Panc1 (cell line): ENCODE data around the gene RDH13. TPM values are rescaled to one million over a fixed set of nuclear protein-coding genes. Genes with fewer than 3 reads are reported as not detected.

Experiments
- ATAC-seq: fragments of 200-7000 bp; cut with Tn5 transposase; 2 replicates; pipeline ENCODE4 v1.9.1; 2020; ENCODE audit warnings: mild to moderate bottlenecking, moderate library complexity
- BruUV-seq: library from RNA; stranded (reverse); fragments of 400-500 nt; replicated peaks from 2 replicates; lab custom pipeline; 2021; lab: Mats Ljungman, UMichigan
- CTCF ChIA-PET: fragments of 300-600 bp; sonication (Branson Sonifier 250); formaldehyde crosslinking; loops from one replicate; lab custom pipeline; 2022; ENCODE audit warnings: antibody characterized with exemption; lab: Charles Lee
- POLR2A ChIA-PET: fragments of 300-600 bp; sonication (Branson Sonifier 250); formaldehyde crosslinking; loops from one replicate; lab custom pipeline; 2022; ENCODE audit warnings: antibody characterized with exemption; lab: Charles Lee
- DNase-seq: peaks from one replicate; pipeline ENCODE4 v3.0.0-alpha.2; 2010; ENCODE audit warnings: low read depth, low spot score
- H3K27ac ChIP-seq: 2 replicates; pipeline ENCODE4 v1.5.1; 2011; ENCODE audit warnings: mild to moderate bottlenecking, low read length, inconsistent platforms
- H3K27me3 ChIP-seq: fragments of 200-500 bp; sonication (Bioruptor generic); 2 replicates; pipeline ENCODE4 v1.6.0; 2014; ENCODE audit warnings: low read length, inconsistent platforms; ENCODE audit not compliant: control insufficient read depth, insufficient read depth
- H3K36me3 ChIP-seq: fragments of 200-500 bp; sonication (Bioruptor generic); 2 replicates; pipeline ENCODE4 v1.5.1; 2014; ENCODE audit warnings: inconsistent platforms, mild to moderate bottlenecking, low read length, moderate library complexity; ENCODE audit not compliant: control insufficient read depth, insufficient read depth
- H3K4me1 ChIP-seq: 2 replicates; pipeline ENCODE4 v1.5.1; 2011; ENCODE audit warnings: inconsistent platforms, mild to moderate bottlenecking, low read length, moderate library complexity; ENCODE audit not compliant: control insufficient read depth, insufficient read depth
- H3K4me3 ChIP-seq, 2 experiments: 2 replicates each; pipeline ENCODE4 v1.5.1; 2011 to 2012; ENCODE audit warnings: low read depth in 2 of 2, low read length in 2 of 2, mild to moderate bottlenecking in 2 of 2, inconsistent platforms in 1 of 2, moderate library complexity in 1 of 2
- H3K9me3 ChIP-seq: fragments of 200-500 bp; sonication (Bioruptor generic); 2 replicates; pipeline ENCODE4 v1.5.1; 2014; ENCODE audit warnings: low read depth, mild to moderate bottlenecking, inconsistent platforms, low read length, moderate library complexity; ENCODE audit not compliant: control insufficient read depth, insufficient read depth
- CTCF ChIP-seq: fragments of 450-650 bp; IDR thresholded peaks from 2 replicates; pipeline ENCODE4 v1.5.1; 2017; ENCODE audit warnings: mild to moderate bottlenecking
- POLR2AphosphoS5 ChIP-seq: IDR thresholded peaks from 2 replicates; pipeline ENCODE4 v1.6.1; 2012; ENCODE audit warnings: mild to moderate bottlenecking, low read depth, low read length, moderate library complexity
- SIN3A ChIP-seq: IDR thresholded peaks from 2 replicates; pipeline ENCODE4 v1.6.1; 2012; ENCODE audit warnings: low read depth, mild to moderate bottlenecking, low read length, moderate library complexity, borderline replicate concordance; ENCODE audit not compliant: insufficient read depth
- TCF7L2 ChIP-seq: IDR thresholded peaks from 2 replicates; pipeline ENCODE4 v1.6.1; 2011; ENCODE audit warnings: mild to moderate bottlenecking, low read depth, low read length, inconsistent platforms
- in situ Hi-C: cut with HindIII; loops from 2 replicates; pipeline ENCODE4 v1.10.0; 2016; ENCODE audit warnings: low sequenced_read_pairs, low pct_unique_long_range_greater_than_20kb
- intact Hi-C: fragments of 100-400 bp; cut with micrococcal nuclease; formaldehyde crosslinking; loops from one replicate; pipeline ENCODE4 v1.10.0; 2022; ENCODE audit not compliant: unreplicated experiment
- total RNA-seq: library from RNA; stranded (reverse); gene quantifications from one replicate; pipeline ENCODE4 v1.2.1, GENCODE V29; 2021; ENCODE audit not compliant: unreplicated experiment
- TF ChIP-seq, protein P1 (sequence below), 2 experiments: IDR thresholded peaks; 2 replicates each; pipeline ENCODE4 v1.6.1; 2011 to 2012; ENCODE audit warnings: low read depth in 2 of 2, control low read depth in 1 of 2, low read length in 1 of 2, mild to moderate bottlenecking in 1 of 2, moderate library complexity in 1 of 2; ENCODE audit not compliant: insufficient read depth in 1 of 2

RDH13 gene
- total RNA-seq, 1 experiment from 2014 or later, result 37.8 TPM

GRCh38 chr19:55083004-55083850 is 20.3 kb upstream of the RDH13 start:
- in situ Hi-C loops, result no loop called here
- no peak overlapping the region for H3K27ac ChIP-seq
- no peak for ATAC-seq
- no peaks in the 10 kb centered on the region for H3K9me3 ChIP-seq
- BruUV-seq, result no TSS peak
- DNase-seq, result no peak
- intact Hi-C loops, result no loop called here
- H3K27me3 ChIP-seq, result no peaks in the 10 kb centered on the region
- no peaks in the 10 kb centered on the region; the same call in 1 of the 2 replicates for H3K4me1 ChIP-seq
- no peaks in the 10 kb centered on the region for H3K36me3 ChIP-seq
- no peak for TF ChIP-seq SIN3A
- TF ChIP-seq, protein P1, sequence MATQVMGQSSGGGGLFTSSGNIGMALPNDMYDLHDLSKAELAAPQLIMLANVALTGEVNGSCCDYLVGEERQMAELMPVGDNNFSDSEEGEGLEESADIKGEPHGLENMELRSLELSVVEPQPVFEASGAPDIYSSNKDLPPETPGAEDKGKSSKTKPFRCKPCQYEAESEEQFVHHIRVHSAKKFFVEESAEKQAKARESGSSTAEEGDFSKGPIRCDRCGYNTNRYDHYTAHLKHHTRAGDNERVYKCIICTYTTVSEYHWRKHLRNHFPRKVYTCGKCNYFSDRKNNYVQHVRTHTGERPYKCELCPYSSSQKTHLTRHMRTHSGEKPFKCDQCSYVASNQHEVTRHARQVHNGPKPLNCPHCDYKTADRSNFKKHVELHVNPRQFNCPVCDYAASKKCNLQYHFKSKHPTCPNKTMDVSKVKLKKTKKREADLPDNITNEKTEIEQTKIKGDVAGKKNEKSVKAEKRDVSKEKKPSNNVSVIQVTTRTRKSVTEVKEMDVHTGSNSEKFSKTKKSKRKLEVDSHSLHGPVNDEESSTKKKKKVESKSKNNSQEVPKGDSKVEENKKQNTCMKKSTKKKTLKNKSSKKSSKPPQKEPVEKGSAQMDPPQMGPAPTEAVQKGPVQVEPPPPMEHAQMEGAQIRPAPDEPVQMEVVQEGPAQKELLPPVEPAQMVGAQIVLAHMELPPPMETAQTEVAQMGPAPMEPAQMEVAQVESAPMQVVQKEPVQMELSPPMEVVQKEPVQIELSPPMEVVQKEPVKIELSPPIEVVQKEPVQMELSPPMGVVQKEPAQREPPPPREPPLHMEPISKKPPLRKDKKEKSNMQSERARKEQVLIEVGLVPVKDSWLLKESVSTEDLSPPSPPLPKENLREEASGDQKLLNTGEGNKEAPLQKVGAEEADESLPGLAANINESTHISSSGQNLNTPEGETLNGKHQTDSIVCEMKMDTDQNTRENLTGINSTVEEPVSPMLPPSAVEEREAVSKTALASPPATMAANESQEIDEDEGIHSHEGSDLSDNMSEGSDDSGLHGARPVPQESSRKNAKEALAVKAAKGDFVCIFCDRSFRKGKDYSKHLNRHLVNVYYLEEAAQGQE (IDR thresholded peaks at IDR 0.05; ENCODE audit: insufficient read depth in 1 of 2, low read depth in 2 of 2, low read length in 1 of 2), result no peak
- no peak for TF ChIP-seq CTCF
- TF ChIP-seq POLR2AphosphoS5, result no peak
- no peak for TF ChIP-seq TCF7L2
- CTCF ChIA-PET, result no interaction called here
- POLR2A ChIA-PET, result no interaction called here
- no peak overlapping the region for H3K4me3 ChIP-seq

- Histone ChIP-seq H3K36me3 (no peaks in the 10 kb centered on the region), H3K4me3 (no peak overlapping the region; a peak in 1 of 4 replicates), H3K9me3 (no peaks in the 10 kb centered on the region), H3K27me3 (no peaks in the 10 kb centered on the region), H3K4me1 (no peaks in the 10 kb centered on the region; the same call in 1 of the 2 replicates), H3K27ac (no peak overlapping the region)
- no peak for ATAC-seq
- ChIA-PET CTCF (no interaction called here), POLR2A (no interaction called here)
- intact Hi-C loops, result no loop called here
- no peak for TF ChIP-seq POLR2AphosphoS5
- no peak for TF ChIP-seq CTCF
- BruUV-seq, result no TSS peak
- DNase-seq, result no peak
- in situ Hi-C loops, result no loop called here
Measured at GRCh38 chr19:55082020-55082851, 19.3 kb upstream of the RDH13 start.
